HPDE6-E6E7 (cell line): Measurements from ENCODE around the gene ATXN7L3.
A peak's percentile ranks its signal among the peaks of the same experiment; 100 is the strongest.

Experiments
- DNase-seq: peaks from one replicate; pipeline ENCODE4 v3.0.0; 2011; ENCODE audit warnings: missing footprints; ENCODE audit errors: extremely low spot score

ATXN7L3 gene

DNA sequence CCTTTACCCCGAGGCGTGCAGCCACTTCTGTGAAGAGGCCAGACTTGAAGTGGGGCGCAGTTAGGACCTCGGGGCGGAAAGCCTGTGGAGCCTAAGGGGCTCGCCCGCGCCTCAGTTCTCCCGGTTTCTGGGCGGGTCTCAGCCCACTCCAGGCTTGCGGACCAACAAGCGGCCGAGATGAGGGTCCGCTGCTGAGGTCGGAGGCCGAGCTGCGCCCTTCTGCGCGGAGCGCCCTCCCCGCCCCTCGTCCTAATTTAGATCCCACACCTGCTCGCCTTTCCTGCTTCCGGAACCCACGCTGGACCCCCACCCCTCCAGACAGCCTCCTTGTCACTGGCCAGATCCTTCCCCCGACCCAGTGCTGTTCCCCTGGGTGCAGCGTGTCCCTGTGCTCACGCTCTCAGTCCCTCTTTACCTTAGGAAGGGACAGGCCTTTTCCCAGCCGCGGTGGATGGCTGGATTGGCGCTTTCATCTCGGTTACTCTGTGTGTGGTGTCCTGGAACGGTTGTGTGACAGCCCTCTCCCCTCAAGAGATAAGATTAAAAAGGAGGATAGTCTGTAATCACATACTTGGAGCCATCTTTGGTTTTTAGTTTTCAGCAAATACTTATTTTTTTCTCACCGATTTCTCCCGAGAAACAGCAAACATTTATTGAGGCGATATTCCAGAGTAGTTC is 933 bp upstream of the ATXN7L3 start:
- no peak for DNase-seq

DNA sequence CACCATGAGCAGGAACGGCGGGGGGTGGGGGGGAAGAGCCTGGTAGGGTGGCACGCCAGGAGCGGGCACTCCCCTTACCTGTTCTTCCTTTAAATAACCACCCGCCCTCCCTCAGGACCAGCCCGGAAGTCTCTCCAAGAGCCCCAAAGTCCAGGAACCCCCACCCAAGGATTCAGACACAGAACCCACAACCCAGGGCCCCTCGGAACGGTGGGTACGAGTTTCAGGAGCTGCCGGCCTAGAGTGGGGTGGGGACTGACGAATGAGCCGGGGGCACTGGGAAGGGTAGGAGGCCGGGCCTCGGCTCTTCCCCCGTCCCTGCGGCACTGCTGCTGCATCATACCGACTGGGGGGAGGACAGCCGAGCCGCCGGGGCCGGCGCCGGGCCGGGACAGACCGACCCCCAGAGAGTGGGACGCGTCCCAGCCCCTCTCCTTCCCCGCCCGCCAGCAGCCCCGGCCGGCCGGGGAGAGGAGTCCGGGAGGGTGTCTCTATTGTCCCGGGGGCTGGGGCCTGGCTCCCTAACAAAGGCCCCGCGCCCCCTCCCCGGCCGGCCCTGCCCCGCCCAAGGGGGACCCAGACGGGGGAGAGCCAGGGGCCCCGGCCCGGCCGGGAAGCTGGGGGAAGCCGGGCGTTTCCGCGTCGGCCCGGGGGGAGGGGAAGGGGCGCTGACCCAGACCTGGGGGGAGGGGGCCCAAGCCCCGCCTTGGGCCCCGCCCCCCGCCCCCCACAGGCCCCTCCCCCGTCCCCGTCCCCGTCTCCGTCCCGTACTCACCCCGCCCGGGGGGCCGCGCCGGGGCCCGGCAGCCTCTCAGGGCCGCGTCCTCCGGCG is 747 bp downstream of the ATXN7L3 start:
- no peak for DNase-seq

DNA sequence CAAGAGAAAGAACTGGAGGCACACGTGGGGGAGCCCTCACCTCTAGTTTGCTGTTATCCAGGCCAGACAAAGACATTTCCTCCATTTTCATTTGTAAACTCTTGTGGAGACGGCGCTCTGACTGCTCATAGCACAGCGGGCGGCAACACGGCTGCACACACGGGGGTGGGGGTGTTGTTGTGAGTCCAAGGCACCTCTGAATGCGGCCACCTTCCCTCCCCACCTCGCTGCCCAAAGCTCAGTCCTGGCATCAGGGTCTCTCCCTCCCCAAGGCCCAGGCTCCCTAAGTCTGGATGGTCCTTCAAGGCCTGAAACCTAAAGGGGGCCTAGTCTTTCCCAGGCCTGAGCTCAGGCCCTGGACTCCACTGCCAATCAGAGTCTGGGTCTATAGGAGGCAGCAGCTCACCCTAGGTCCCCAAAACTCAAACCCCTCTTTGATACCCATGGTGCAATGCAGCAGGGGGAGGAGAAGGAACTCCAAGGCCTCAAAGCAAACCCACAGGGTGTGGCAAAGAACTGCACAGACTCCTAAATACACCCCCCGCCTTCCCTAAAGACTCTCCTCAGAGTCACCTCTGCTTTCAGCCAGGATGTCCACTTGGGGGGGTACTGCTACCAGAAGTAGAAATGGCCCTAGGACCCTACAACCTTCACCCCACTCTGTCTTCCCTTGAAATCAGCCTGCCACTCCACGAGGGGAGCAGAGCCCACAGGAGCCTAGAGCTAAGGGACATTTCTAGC is 1.5 kb downstream of the ATXN7L3 start:
- no peak for DNase-seq

DNA sequence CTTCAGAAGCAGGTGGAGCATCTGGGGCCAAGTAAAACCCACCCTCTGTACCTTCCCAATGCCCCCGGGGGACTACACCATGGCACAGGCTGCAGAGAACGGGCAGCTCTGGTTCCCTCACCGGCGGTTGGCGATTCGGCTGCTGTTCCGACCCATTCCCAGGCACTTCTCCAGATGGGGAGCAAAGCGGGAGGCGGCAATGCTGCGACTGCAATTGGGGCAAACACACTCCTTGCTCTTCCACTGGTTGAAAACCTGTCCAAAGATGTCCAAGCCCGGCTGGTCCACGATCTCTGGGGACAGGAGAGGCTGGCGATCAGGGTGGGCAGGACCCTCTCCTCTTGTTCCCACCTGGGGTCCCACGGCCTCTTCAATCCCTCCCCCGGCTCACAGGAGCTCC is 2.6 kb downstream of the ATXN7L3 start:
- DNase-seq = no peak

DNA sequence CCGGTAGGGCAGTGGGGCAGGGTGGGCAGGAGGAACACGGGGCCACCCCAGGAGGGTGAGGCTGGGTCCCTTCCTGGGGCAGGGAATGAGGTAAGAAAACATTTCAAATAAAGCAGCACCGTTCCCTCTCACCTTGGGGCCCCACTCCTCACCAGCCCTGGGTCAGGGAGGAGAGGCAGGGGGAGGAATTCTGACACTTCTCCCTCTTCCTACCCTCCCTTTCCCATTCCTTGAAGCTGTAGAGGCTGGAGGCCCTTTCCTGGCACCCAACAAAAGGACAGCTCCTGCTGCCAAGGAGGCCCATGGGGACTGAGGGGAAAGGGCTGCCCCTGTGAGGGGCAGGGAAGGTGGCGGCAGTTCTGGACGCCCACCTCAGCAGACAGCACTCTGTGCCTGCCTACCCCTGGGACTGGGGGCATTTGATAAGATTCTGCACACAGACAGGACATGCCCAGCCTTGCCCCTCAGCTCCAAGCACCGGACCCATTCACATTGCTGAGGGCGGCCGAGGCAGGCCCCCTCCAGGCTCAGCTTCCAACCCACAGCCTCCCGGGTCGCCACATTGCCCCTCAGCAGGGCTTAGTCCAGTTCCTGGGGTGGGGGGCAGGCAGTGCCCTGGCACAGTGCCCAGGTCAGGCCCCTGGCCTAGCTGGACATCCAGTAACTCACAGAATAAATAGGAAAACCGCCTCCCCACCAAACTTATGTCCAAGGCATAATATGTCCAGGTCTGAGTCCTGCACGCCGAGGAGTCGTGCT is 6.2 kb downstream of the ATXN7L3 start:
- no peak for DNase-seq

DNA sequence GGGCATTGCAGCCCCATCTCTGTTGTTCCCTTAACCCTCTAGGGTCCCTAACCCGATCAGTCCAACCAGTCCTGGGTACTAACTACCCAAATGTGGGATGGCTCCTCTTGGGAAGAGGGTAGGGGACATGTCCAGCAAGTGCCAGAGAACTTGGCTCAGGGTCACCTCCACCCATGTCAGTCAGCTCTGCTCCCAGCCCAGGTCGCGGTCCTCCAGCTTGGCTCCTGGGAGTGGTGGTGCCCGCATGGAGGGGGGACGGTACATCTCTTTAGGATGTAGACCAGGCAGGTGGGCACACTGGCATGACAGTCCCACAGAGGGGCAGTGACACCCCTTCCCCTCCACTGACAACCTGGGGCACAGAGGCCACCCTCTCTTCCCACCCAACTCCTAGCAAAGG is 6.9 kb downstream of the ATXN7L3 start:
- DNase-seq = no peak

DNA sequence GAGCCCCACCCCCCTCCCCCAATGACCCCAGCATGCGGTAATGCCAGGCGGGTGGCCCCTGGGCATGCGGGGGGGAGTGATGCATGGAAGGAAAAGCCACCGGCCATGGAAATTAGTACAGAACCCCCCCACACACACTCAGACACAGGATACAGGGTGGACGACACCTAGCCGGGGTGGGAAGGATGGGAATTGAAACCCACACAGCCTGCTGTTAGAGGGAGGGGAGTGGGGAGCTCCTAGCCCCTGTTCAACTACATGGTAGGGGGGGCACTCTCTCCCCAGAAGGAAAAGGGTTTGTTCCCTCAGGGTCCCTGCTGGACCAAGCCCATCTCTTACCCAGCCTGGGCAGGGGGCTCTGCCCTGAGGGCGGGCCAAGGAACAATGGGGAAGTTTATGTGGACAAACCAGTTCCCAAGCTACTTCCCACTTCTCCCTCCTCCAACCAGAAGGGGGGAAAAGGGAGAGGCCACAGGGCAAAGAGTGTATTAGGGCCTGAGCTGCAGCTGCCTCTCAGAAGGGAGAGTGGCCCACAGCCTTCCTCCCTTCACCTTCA is 7.7 kb downstream of the ATXN7L3 start:
- DNase-seq = no peak

DNA sequence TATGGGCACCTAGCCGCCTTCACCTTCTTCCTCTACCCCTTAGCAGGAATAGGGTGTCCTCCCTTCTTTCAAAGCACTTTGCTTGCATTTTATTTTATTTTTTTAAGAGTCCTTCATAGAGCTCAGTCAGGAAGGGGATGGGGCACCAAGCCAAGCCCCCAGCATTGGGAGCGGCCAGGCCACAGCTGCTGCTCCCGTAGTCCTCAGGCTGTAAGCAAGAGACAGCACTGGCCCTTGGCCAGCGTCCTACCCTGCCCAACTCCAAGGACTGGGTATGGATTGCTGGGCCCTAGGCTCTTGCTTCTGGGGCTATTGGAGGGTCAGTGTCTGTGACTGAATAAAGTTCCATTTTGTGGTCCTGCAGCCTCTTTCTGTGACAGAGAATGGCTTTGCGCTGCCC is 8.3 kb downstream of the ATXN7L3 start:
- DNase-seq = no peak

DNA sequence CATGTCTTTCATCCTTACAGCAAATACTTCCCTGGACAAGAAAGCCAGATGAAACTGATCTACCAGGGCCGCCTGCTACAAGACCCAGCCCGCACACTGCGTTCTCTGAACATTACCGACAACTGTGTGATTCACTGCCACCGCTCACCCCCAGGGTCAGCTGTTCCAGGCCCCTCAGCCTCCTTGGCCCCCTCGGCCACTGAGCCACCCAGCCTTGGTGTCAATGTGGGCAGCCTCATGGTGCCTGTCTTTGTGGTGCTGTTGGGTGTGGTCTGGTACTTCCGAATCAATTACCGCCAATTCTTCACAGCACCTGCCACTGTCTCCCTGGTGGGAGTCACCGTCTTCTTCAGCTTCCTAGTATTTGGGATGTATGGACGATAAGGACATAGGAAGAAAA is 9.2 kb downstream of the ATXN7L3 start:
- no peak for DNase-seq

DNA sequence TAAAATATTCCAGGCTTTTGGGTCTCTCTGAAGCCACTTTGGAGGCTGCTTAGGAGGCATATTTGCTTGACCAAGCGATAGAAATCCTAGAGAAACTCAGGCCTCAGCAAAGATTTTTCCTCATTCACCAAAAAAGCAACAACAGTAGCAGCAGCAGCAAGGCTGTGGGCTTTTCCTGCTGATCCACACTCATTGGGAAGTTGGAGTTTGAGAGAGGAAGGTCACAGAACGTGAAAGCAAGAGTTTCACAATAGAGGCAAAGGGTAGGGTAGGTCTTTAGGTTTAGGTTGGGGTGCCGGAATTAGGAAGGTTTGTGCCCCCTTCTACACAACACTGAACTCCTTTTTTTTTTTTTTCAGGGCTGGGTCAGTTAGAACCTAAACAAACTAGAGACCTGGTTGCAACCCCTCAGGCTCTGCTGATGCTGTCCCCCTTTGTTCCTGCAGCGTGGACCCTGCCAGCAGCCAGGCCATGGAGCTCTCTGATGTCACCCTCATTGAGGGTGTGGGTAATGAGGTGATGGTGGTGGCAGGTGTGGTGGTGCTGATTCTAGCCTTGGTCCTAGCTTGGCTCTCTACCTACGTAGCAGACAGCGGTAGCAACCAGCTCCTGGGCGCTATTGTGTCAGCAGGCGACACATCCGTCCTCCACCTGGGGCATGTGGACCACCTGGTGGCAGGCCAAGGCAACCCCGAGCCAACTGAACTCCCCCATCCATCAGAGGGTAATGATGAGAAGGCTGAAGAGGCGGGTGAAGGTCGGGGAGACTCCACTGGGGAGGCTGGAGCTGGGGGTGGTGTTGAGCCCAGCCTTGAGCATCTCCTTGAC is 10.9 kb downstream of the ATXN7L3 start:
- DNase-seq = no peak

DNA sequence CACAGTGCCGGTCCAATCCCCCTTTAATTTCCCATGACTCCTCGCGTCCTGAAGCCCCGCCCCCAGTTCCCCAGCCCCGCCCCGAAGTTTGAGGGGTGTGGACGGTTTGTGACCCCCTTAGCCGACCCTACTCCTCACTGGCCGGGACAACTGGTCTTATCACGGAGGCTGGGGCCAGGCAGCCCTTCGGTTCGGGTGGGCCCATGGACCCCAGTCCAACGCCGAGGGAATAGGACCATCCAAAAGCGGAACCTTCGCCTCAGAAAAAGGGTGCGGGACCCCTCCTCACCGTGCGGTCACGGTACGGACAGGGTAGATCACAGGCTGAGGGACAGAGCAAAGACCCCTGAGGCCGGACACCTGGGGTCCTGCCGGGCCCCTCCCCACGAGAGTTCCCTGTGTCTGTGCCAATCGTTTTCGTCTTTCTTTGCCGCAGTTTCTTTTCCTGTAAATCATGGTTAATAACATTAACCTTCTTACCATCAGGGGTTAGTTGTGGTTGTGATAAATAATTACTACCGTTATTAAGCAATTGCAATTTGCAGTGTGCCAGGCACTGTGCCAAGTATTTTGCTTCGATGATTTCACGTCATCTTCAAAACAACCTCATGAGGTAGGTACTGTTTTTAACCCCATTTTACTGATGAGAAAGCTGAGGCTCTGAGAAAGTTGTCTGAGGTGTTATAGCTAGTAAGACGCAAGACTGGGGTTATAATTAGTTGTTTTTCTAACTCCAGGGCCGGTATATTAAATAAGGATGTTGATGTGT is 12.4 kb downstream of the ATXN7L3 start:
- no peak for DNase-seq

DNA sequence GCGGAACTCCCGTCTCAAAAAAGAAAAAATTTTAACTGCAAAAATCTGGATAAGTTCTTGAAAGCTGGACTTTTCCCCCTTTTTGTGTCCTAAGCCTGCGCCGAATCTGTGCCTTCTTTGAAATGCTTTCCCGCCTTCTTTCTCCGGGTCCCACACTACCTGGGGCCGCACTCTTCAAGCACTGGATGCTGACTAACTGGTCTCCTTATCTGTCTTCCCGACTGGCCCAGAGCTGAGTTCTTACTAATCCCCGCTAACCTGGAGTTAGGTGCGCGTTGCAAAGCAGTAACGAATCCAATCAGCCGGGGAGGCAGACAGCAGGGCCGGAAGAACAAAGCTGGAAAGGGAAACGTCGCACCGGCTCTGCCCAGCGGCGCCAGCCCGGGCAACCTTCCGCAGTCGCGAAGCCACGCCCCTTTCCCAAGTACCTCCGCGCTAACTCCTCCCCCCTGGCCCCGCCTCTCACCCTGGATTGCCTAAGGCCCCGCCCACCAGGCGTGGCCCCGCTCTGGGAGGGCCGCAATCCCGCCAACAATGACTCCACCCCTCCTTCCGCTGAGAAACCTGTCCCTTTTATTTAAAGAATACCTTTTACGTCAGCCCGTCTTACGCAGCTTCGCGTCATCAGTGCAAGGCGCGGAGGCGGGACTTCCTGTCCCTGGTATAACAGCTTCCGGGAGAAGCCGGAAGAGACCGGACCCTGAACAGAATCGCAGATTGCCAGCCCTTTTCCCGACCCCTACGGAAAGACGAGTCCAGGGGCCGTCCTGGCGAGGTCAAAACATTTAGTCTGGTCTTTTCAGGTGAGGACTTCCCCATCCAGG is 13.2 kb downstream of the ATXN7L3 start, which contains the start of gene TMUB2:
Gene TMUB2 (plus strand): TSS at position 666 of the 824 bp plus-strand sequence. CDS start 737 bp downstream, outside the sequence.
- DNase-seq = peak; percentile 99

DNA sequence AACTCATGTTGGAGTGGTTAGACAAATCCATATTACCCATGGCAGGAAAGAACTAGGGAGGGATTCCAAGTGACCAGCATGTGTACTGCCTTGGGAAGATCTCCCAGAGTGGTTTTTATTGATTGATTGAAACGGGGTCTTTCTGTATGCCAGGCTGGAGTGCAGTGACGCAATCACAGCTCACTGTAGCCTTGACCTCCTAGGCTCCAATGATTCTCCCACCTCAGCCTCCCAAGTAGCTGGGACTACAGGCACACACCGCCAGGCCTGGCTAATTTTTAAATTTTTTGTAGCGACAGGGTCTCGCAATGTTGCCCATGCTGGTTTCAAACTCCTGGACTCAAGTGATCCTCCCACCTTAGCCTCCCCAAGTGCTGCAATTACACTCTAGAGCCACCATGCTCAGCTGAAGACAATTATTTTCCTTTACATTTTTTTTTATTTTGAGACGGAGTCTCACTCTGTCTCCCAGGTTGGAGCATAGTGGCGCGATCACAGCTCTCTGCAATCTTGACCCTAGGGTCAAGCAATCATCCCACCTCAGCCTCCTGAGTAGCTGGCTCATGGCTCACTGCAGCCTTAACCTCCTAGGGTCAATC is 15.4 kb downstream of the ATXN7L3 start:
- DNase-seq = no peak

DNA sequence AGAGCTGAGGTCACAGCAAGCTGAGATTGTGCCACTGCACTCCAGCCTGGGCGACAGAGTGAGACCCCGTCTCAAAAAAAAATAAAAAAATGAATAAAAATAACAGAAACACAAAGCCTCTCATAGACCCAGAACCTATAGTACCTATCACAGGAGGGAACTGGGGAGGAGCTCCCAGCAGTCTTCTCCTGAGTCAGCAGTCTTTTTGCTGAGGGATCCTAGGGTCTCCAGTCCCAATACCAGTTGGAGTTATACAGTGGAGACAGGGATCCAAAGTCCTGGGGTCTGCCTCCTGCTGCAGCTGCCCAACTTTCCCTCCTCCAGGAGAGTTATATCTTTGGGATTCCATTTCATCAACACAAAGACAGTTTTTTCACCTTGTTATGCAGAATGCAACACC is 16.7 kb downstream of the ATXN7L3 start:
- DNase-seq = no peak

DNA sequence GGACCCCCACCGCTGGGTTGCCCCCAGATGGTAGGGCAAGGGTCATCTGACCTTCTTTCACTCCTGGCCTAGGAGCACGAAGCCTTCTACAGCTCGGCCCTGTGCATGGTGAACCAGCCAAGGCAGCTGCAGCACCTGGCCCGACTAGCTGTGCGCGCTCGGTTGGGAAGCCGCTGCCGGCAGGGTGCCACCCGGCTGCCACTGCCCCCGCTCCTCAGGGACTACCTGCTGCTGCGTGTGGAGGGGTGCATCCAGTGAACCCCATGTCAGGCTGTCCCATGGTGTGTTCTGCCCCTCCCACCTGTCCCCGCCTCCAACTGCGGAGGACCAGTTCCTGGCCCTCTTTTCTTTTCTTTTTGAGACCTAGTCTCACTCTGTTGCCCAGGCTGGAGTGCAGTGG is 21.6 kb downstream of the ATXN7L3 start:
- no peak for DNase-seq

DNA sequence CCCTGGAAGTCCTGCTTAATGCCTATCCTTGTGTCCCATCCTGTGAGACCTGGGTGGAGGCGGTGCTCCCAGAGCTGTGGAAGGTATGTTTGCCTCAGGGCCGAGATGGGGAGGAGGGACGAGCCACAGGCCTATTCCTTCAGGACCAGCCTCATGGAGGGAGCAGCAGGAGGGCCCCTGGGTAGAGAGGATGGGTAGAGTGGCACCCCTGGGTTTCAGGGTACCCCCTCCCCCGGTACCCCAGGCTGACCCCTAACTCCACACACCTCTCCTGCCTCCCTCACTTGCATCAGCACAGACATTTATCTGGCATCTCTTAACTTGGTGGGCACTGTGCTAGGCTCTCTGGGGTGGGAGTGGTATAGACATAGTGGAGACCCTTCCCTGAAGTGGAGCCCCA is 22.0 kb downstream of the ATXN7L3 start:
- DNase-seq = no peak

DNA sequence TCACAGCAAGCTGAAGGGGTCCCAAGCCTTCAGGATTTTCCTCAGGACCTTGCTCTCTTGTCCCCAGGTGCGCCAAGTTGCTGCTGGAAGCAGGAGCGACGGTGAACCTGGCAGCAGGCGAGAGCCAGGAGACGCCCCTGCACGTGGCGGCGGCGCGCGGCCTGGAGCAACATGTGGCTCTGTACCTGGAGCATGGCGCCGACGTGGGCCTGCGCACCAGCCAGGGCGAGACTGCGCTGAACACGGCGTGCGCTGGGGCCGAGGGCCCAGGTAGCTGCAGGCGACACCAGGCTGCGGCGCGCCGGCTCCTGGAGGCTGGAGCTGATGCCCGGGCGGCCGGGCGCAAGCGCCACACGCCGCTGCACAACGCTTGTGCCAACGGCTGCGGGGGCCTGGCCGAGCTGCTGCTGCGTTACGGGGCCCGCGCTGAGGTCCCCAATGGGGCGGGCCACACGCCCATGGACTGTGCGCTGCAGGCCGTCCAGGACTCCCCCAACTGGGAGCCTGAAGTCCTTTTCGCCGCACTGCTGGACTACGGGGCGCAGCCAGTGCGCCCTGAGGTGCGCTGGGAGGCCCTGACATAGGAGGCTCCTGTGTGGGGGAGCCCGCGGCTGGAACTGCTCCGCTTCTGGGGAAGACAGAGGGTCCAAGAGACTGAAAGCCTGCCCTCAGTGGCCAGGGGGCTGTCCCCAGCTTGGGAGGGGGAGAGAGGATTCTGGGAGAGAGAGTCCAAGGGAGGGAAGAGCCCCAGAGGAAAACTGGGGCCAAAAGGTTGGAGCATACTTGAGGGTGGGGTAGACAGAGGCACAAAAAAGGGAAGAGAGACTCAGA is 22.8 kb downstream of the ATXN7L3 start:
- DNase-seq = no peak

DNA sequence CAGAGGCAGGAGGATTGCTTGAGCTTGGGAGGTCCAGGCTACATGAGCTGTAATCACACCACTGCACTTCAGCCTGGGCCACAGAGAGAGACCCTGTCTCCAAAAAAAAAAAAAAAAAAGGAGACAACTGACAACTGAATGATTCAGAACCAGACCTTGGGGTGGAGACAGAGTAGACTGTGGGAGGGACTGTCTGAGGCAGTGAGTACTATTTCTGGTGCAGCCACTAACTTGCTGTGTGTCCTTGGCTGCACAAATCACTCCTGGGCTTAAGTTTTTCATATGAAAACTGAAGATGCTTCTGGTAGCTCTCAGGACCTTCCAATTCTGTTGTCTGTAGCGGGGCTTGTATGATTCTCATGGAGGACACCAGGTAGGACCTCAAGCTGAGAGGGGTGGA is 23.4 kb downstream of the ATXN7L3 start:
- no peak for DNase-seq
